WTC11 (cell line): ENCODE measurements around the gene ZFAND3.

Source experiments
- CTCF ChIP-seq: fragments of 200-600 bp; IDR thresholded peaks from 2 replicates; pipeline ENCODE4 v1.8.0; 2022; ENCODE audit warnings: antibody characterized with exemption
- ETV6 ChIP-seq: sonication (generic); formaldehyde crosslinking; IDR thresholded peaks from 2 replicates; pipeline ENCODE4 v1.8.1; 2022; ENCODE audit warnings: mild to moderate bottlenecking, missing genetic modification reagents
- GRHL2 ChIP-seq: fragments of 250-450 bp; sonication (Bioruptor Pico); IDR thresholded peaks from 2 replicates; pipeline ENCODE4 v1.8.0; 2022; ENCODE audit warnings: mild to moderate bottlenecking, moderate library complexity; ENCODE audit not compliant: insufficient replicate concordance, severe bottlenecking

GRCh38 chr6:38179794-38180430 is 360.4 kb downstream of the ZFAND3 start:
- no peak for TF ChIP-seq CTCF
- TF ChIP-seq ETV6 (CRISPR knock-in tag) = no peak
- no peak for TF ChIP-seq GRHL2 (CRISPR knock-in tag)
